Measurements from ENCODE around the gene CASKIN2.

DNA sequence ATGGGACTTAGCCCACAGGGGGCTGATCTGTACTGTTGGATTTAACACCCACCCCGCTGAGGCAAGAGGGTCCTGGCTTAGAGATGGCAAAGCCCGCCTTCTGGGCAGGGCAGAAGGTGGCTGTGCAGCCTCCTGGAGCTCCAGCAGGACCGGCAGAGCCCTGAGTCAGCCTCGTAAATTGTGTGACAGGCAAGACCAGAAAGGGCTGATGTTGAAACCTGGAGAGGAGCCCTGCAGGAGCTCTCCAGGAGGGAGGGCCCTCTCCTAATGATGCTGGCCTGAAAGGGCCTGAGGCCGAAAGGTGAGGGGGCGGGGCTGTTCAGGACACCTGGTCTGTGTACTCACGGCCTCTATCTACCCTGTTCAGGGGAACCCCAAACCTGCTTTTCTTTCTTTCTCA is 49.7 kb upstream of the CASKIN2 start:
- TF ChIP-seq EZH2 (IDR thresholded peaks at IDR 0.05; ENCODE audit: insufficient read depth, poor library complexity, severe bottlenecking) (no peak), EZH2phosphoT487 (IDR thresholded peaks at IDR 0.05; ENCODE audit: insufficient read depth, low read depth) (no peak)
